Hepatocyte (in vitro differentiated cells): ENCODE data around the gene SYTL1. TPM values are rescaled to one million over a fixed set of nuclear protein-coding genes. Genes with fewer than 3 reads are reported as not detected.

ENCODE experiments used
- DNase-seq: peaks from one replicate; pipeline ENCODE4 v3.0.0-alpha.2; 2016; ENCODE audit warnings: low spot score
- H2AFZ ChIP-seq: fragments of 200-600 bp; sonication (generic); 2 replicates; pipeline ENCODE4 v1.6.0; 2016; ENCODE audit warnings: antibody characterized with exemption, mild to moderate bottlenecking
- H3K27ac ChIP-seq: fragments of 200-600 bp; sonication (generic); 2 replicates; pipeline ENCODE4 v1.5.1; 2016; ENCODE audit warnings: mild to moderate bottlenecking
- H3K27me3 ChIP-seq: fragments of 200-600 bp; sonication (generic); 2 replicates; pipeline ENCODE4 v1.6.1; 2016
- H3K36me3 ChIP-seq: fragments of 200-600 bp; sonication (generic); replicated peaks from 2 replicates; pipeline ENCODE4 v1.5.1; 2016; ENCODE audit warnings: low read depth; ENCODE audit not compliant: insufficient read depth
- H3K4me1 ChIP-seq: fragments of 200-600 bp; sonication (generic); 2 replicates; pipeline ENCODE4 v1.5.1; 2016; ENCODE audit warnings: mild to moderate bottlenecking, moderate library complexity; ENCODE audit not compliant: insufficient read depth
- H3K4me2 ChIP-seq: fragments of 200-600 bp; sonication (generic); 2 replicates; pipeline ENCODE4 v1.6.0; 2016
- H3K4me3 ChIP-seq: fragments of 200-600 bp; sonication (generic); 2 replicates; pipeline ENCODE4 v1.5.1; 2016; ENCODE audit warnings: mild to moderate bottlenecking
- H3K79me2 ChIP-seq: fragments of 200-600 bp; sonication (generic); 2 replicates; pipeline ENCODE4 v1.6.0; 2017; ENCODE audit warnings: mild to moderate bottlenecking
- H3K9me2 ChIP-seq: fragments of 200-600 bp; sonication (generic); replicated peaks from 2 replicates; pipeline ENCODE4 v1.6.0; 2017; ENCODE audit warnings: mild to moderate bottlenecking; ENCODE audit not compliant: insufficient read depth
- H3K9me3 ChIP-seq: fragments of 200-600 bp; sonication (generic); 2 replicates; pipeline ENCODE4 v1.5.1; 2016; ENCODE audit warnings: low read depth, mild to moderate bottlenecking
- H4K20me1 ChIP-seq: fragments of 200-600 bp; sonication (generic); 2 replicates; pipeline ENCODE4 v1.6.0; 2016; ENCODE audit warnings: mild to moderate bottlenecking; ENCODE audit not compliant: insufficient read depth, poor library complexity, severe bottlenecking
- EZH2phosphoT487 ChIP-seq: fragments of 200-600 bp; sonication (generic); IDR thresholded peaks from one replicate; pipeline ENCODE4 v1.6.1; 2018; ENCODE audit warnings: antibody characterized with exemption, mild to moderate bottlenecking, low read depth, moderate library complexity; ENCODE audit not compliant: unreplicated experiment, severe bottlenecking
- WGBS: methylation state at CpG from one replicate; pipeline ENCODE4 v1.1.6; 2016; ENCODE audit warnings: low lambda C conversion rate; ENCODE audit errors: missing lambda C conversion rate; 5-methylcytosine and 5-hydroxymethylcytosine counted together
- polyA plus RNA-seq: library from polyadenylated mRNA; unstranded; fragments of >200 nt; fragmentation: Nextera tagmentation; extraction: Ambion mirVana; gene quantifications from 2 replicates; pipeline ENCODE4 v1.2.1, GENCODE V29; 2016
- small RNA-seq: library from RNA; depleted of rRNA; stranded (forward); fragments of <200 nt; gene quantifications from one replicate; pipeline ENCODE3, GENCODE V24; 2014
- total RNA-seq: library from RNA; depleted of rRNA; stranded (reverse); fragments of >200 nt; gene quantifications from 2 replicates; pipeline ENCODE4 v1.2.3, GENCODE V29; 2014
- TF ChIP-seq, protein P1 (sequence below): fragments of 200-600 bp; sonication (generic); IDR thresholded peaks from 2 replicates; pipeline ENCODE4 v1.5.1; 2016; ENCODE audit warnings: antibody characterized with exemption, mild to moderate bottlenecking; ENCODE audit not compliant: poor library complexity

Gene SYTL1
- total and polyA plus RNA-seq, 2 experiments from 2014 or later, result 12.1 to 21.7 TPM

- H3K4me2 ChIP-seq, result no peak overlapping the region
- H3K9me2 ChIP-seq, result no peaks in the 10 kb centered on the region
- H3K4me3 ChIP-seq, result no peak overlapping the region
- H3K27me3 ChIP-seq, result no peaks in the 10 kb centered on the region
- no peaks in the 10 kb centered on the region for H4K20me1 ChIP-seq
- no peaks in the 10 kb centered on the region for H3K36me3 ChIP-seq
- H3K9me3 ChIP-seq, result no peaks in the 10 kb centered on the region
- WGBS, result 71% methylated on average over 24 of the region's 24 CpGs
- H3K4me1 ChIP-seq, result peaks cover 17% of the 10 kb centered on the region
- peak; percentile 56 for DNase-seq
- H3K79me2 ChIP-seq, result no peaks in the 10 kb centered on the region
- no peak overlapping the region for H2AFZ ChIP-seq
- peak overlapping the region; percentile 72 for H3K27ac ChIP-seq
- no peak for TF ChIP-seq EZH2phosphoT487
- TF ChIP-seq, protein P1, sequence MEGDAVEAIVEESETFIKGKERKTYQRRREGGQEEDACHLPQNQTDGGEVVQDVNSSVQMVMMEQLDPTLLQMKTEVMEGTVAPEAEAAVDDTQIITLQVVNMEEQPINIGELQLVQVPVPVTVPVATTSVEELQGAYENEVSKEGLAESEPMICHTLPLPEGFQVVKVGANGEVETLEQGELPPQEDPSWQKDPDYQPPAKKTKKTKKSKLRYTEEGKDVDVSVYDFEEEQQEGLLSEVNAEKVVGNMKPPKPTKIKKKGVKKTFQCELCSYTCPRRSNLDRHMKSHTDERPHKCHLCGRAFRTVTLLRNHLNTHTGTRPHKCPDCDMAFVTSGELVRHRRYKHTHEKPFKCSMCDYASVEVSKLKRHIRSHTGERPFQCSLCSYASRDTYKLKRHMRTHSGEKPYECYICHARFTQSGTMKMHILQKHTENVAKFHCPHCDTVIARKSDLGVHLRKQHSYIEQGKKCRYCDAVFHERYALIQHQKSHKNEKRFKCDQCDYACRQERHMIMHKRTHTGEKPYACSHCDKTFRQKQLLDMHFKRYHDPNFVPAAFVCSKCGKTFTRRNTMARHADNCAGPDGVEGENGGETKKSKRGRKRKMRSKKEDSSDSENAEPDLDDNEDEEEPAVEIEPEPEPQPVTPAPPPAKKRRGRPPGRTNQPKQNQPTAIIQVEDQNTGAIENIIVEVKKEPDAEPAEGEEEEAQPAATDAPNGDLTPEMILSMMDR, result peak; percentile 31
Measured at GRCh38 chr1:27403065-27403726, 61.4 kb downstream of the SYTL1 start.

Small RNA genes within 50 kb of the gene (small RNA-seq; reads per million reads assigned to genes)
- not detected for gene RNU6-48P

Other genes starting within 250 kb of the SYTL1 start
- gene SLC9A1, start 186.9 kb upstream of the SYTL1 start, total RNA-seq, result 9.7 and 13.3 TPM in 2 replicates
- gene SLC9A1, start 186.9 kb upstream of the SYTL1 start, polyA plus RNA-seq, result 29.8 and 31.3 TPM in 2 replicates
- gene WDTC1, start 107.4 kb upstream of the SYTL1 start, total RNA-seq, result 15.3 and 22.8 TPM in 2 replicates
- 7.3 and 11.0 TPM in 2 replicates for gene WDTC1, start 107.4 kb upstream of the SYTL1 start, polyA plus RNA-seq
- 29.7 and 38.0 TPM in 2 replicates for gene TMEM222, start 19.9 kb upstream of the SYTL1 start, total RNA-seq
- gene TMEM222, start 19.9 kb upstream of the SYTL1 start, polyA plus RNA-seq, result 55.3 and 57.1 TPM in 2 replicates
- gene MAP3K6, start 24.9 kb downstream of the SYTL1 start, total RNA-seq, result 4.3 and 6.3 TPM in 2 replicates
- gene MAP3K6, start 24.9 kb downstream of the SYTL1 start, polyA plus RNA-seq, result 20.4 and 24.8 TPM in 2 replicates
- not detected in 2 replicates for gene FCN3, start 32.8 kb downstream of the SYTL1 start, total RNA-seq
- not detected in 2 replicates for gene FCN3, start 32.8 kb downstream of the SYTL1 start, polyA plus RNA-seq
- not detected in 2 replicates for gene CD164L2, start 41.3 kb downstream of the SYTL1 start, total RNA-seq
- gene CD164L2, start 41.3 kb downstream of the SYTL1 start, polyA plus RNA-seq, result 0.19 TPM in 1 of 2 replicates, not detected in the other
- gene GPR3, start 50.6 kb downstream of the SYTL1 start, total RNA-seq, result 0.32 and 0.47 TPM in 2 replicates
- 1.5 and 2.2 TPM in 2 replicates for gene GPR3, start 50.6 kb downstream of the SYTL1 start, polyA plus RNA-seq
- gene WASF2, start 148.1 kb downstream of the SYTL1 start, total RNA-seq, result 25.2 and 28.5 TPM in 2 replicates
- gene WASF2, start 148.1 kb downstream of the SYTL1 start, polyA plus RNA-seq, result 45.6 and 61.1 TPM in 2 replicates